Measurements from ENCODE around the gene TSPAN9.

GRCh38 chr12:3320881-3321509 lies 243.8 kb downstream of the TSPAN9 start:
- no peak for TF ChIP-seq CTCF (conservative IDR thresholded peaks at IDR 0.05; ENCODE audit: low read depth, low read length)
- no peak for TF ChIP-seq EZH2 (IDR thresholded peaks at IDR 0.05; ENCODE audit: borderline replicate concordance, low read depth, low read length, poor library complexity, severe bottlenecking)
